Activated naive CD4-positive, alpha-beta T cell treated with anti-CD3 and anti-CD28 coated beads for 36 hours (primary cell): ENCODE data around the gene LOC101059915. TPM values are rescaled to one million over a fixed set of nuclear protein-coding genes. Genes with fewer than 3 reads are reported as not detected.

ENCODE experiments used
- total RNA-seq, 2 experiments: library from RNA; stranded (reverse); gene quantifications; one replicate each; pipeline ENCODE4 v1.2.3, GENCODE V29; 2021

The LOC101059915 gene

Other genes starting within 250 kb of the LOC101059915 start
- 100 to 1,000 TPM; 307 to 323 TPM for gene OGT, start 134.4 kb upstream of the LOC101059915 start, total RNA-seq
- gene GCNA, start 89.1 kb upstream of the LOC101059915 start, total RNA-seq: 1 to 10 TPM; 2.8 to 2.9 TPM
- 1 to 10 TPM; 2.1 to 2.5 TPM for gene CXCR3, start 49.0 kb upstream of the LOC101059915 start, total RNA-seq
- not detected for gene CXorf49, start 50.7 kb downstream of the LOC101059915 start, total RNA-seq
- not detected for gene CXorf49B, start 95.8 kb downstream of the LOC101059915 start, total RNA-seq
- under 1 TPM; 0.10 to 0.41 TPM for gene NHSL2, start 243.3 kb downstream of the LOC101059915 start, total RNA-seq